WERI-Rb-1 (cell line): ENCODE data around the gene TP53TG5.
A peak's percentile ranks its signal among the peaks of the same experiment; 100 is the strongest.

ENCODE experiments used
- DNase-seq: peaks from one replicate; pipeline ENCODE4 v3.0.0-alpha.2; 2020
- H3K27ac ChIP-seq: fragments of 250-450 bp; sonication (Bioruptor Pico); 2 replicates; pipeline ENCODE4 v1.5.1; 2020; ENCODE audit warnings: mild to moderate bottlenecking, moderate library complexity
- H3K27me3 ChIP-seq: fragments of 250-450 bp; sonication (Bioruptor Pico); 2 replicates; pipeline ENCODE4 v1.5.1; 2021; ENCODE audit warnings: mild to moderate bottlenecking, low read depth, moderate library complexity; ENCODE audit not compliant: insufficient read depth, severe bottlenecking
- H3K36me3 ChIP-seq: fragments of 250-450 bp; sonication (Bioruptor Pico); 2 replicates; pipeline ENCODE4 v1.5.1; 2020; ENCODE audit warnings: mild to moderate bottlenecking, moderate library complexity
- H3K4me3 ChIP-seq: 2 replicates; pipeline ENCODE4 v1.5.1; 2011; ENCODE audit warnings: low read depth, mild to moderate bottlenecking, control low read depth, low read length
- H3K9me3 ChIP-seq: fragments of 250-450 bp; sonication (Bioruptor Pico); 2 replicates; pipeline ENCODE4 v1.5.1; 2021; ENCODE audit warnings: mild to moderate bottlenecking, moderate library complexity; ENCODE audit not compliant: severe bottlenecking
- TF ChIP-seq, protein P1 (sequence below): IDR thresholded peaks from 2 replicates; pipeline ENCODE4 v1.5.1; 2011; ENCODE audit warnings: low read depth, mild to moderate bottlenecking, control low read depth, inconsistent platforms, low read length

The TP53TG5 gene

DNA sequence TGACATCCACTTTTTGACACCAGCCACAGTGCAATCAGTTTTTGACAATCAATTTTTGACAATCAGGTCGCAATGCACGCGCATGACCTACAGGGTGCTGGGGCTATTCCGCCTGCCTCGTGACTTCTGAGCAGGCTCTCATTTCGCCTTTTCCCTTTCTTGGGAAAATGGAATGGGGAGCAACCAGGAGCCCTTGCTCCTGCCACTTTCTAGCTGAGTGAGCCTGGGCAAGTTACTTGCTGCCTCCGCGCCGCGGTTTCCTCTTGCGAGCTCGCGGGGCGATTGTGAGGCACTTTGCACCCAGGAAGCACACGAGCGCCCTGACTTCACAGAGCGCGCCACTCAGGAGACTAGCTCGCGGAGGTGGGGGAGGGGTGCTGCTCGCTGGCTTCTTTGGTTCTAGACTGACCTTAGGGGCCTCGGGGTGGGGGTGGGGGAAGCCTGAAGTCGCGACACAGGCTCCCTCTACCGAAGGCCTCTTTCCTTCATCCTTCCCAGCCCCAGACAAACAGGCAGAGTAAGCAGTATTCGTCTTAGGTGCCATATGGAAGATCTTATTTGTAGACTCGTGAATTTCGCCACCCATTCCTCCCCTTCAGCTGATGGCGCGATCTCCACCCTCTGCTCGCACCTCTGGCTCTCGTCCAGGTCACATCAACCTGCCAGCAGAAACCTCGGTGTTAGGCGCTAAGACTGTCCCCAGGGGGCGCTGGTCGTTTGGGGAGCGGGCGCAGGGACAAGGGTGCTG lies 4.6 kb downstream of the TP53TG5 start:
- no peak overlapping the region for H3K27ac ChIP-seq
- peak; percentile 89 for DNase-seq
- TF ChIP-seq, protein P1, sequence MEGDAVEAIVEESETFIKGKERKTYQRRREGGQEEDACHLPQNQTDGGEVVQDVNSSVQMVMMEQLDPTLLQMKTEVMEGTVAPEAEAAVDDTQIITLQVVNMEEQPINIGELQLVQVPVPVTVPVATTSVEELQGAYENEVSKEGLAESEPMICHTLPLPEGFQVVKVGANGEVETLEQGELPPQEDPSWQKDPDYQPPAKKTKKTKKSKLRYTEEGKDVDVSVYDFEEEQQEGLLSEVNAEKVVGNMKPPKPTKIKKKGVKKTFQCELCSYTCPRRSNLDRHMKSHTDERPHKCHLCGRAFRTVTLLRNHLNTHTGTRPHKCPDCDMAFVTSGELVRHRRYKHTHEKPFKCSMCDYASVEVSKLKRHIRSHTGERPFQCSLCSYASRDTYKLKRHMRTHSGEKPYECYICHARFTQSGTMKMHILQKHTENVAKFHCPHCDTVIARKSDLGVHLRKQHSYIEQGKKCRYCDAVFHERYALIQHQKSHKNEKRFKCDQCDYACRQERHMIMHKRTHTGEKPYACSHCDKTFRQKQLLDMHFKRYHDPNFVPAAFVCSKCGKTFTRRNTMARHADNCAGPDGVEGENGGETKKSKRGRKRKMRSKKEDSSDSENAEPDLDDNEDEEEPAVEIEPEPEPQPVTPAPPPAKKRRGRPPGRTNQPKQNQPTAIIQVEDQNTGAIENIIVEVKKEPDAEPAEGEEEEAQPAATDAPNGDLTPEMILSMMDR = peak; percentile 90

DNA sequence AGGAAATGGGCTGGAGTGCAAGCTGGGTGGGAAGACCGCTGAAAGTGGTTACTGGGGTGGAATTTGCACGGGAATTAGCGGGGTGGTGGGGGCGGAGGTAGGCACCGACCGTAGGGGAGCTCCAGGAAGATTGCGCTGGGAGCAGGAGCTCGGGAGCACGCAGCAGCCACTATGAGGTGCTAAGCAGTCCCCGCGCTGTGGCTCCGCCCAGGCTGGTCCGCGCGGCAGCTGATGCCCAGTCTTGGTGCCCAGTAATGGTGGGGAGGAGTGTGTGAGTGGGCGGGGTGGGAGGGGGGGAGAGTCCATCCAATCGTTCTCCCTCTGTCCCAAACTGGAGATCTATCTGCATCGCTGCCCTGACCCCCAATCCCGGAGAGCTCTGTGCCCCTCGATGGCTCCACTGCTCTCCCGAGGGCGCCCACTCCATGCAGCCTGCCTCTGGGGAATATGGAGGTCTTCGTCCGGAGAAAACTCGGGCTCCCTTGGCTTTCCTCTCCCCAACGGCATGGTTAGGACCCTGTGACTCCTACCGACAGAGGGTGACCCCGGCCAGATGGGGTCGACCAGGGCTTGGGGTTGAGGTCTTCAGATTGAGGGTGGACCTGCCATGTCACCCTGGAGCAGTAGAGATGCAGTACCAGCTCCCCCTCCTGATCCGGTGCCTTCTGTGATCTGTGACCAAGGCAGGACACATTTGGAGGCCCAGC lies 5.3 kb downstream of the TP53TG5 start:
- TF ChIP-seq, protein P1 = no peak
- Histone ChIP-seq H3K36me3 (peaks cover 17% of the 10 kb centered on the region), H3K27me3 (no peaks in the 10 kb centered on the region), H3K4me3 (no peak overlapping the region), H3K9me3 (no peaks in the 10 kb centered on the region), H3K27ac (no peak overlapping the region)
- DNase-seq = no peak

More for the DNA sequence above, 4.6 kb downstream of the TP53TG5 start:
- H3K4me3 ChIP-seq = no peak overlapping the region
- peaks cover 12% of the 10 kb centered on the region for H3K36me3 ChIP-seq
- no peaks in the 10 kb centered on the region for H3K27me3 ChIP-seq
- H3K9me3 ChIP-seq = no peaks in the 10 kb centered on the region

DNA sequence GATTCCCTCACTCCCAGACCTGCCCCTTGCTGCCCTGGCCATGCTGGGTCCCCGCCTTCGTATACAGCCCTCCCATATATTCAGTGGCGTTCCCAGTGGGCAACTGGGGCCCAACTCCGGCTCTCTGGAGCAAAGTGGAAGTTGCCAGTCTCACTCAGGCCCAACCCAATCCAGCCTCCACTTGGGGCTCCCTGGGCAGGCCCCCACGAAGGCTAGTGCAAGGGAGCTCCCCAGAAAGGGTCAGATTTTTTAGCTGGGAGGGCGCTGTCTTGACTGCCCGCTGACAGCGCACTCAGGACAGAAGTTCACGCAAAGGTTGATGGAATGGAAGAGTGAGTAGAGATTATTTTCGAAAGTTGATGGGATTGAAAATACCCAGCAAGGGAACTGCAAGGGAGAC lies 5.9 kb downstream of the TP53TG5 start:
- Histone ChIP-seq H3K9me3 (no peaks in the 10 kb centered on the region), H3K27me3 (no peaks in the 10 kb centered on the region), H3K36me3 (peaks cover 23% of the 10 kb centered on the region), H3K4me3 (no peak overlapping the region), H3K27ac (no peak overlapping the region)
- DNase-seq = no peak
- TF ChIP-seq, protein P1 = no peak

DNA sequence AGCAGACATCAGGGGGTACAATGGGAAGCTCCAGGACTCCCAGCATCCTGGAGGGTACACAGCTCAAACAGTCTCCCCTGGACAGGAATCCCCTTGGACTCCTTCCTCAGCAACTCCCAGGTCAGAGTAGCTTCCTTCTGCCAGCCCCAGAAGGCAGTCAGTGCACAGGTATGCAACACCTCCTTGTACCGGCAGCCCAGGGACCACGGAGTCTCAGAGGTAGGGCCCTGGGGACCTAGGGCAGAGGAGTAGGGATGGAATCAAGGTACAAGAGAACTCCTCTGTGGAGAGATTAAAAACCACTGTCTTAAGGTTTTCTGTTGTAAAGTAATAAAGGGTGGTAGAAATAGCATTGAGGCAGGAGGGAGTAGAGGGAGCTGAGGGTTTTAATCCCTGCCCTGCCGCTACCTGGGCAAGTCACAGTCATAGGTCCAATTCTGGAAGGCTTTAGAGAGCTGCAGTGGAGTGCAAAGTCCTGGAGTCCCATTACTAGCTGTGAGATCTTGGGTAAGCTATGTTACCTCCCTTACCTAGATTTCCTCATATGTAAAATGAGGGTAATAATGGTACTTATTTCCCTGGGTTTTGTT lies 7.5 kb downstream of the TP53TG5 start:
- H3K27ac ChIP-seq = no peak overlapping the region
- no peaks in the 10 kb centered on the region for H3K9me3 ChIP-seq
- TF ChIP-seq, protein P1 = no peak
- no peak for DNase-seq
- no peak overlapping the region for H3K4me3 ChIP-seq
- peaks cover 37% of the 10 kb centered on the region for H3K36me3 ChIP-seq
- no peaks in the 10 kb centered on the region for H3K27me3 ChIP-seq

DNA sequence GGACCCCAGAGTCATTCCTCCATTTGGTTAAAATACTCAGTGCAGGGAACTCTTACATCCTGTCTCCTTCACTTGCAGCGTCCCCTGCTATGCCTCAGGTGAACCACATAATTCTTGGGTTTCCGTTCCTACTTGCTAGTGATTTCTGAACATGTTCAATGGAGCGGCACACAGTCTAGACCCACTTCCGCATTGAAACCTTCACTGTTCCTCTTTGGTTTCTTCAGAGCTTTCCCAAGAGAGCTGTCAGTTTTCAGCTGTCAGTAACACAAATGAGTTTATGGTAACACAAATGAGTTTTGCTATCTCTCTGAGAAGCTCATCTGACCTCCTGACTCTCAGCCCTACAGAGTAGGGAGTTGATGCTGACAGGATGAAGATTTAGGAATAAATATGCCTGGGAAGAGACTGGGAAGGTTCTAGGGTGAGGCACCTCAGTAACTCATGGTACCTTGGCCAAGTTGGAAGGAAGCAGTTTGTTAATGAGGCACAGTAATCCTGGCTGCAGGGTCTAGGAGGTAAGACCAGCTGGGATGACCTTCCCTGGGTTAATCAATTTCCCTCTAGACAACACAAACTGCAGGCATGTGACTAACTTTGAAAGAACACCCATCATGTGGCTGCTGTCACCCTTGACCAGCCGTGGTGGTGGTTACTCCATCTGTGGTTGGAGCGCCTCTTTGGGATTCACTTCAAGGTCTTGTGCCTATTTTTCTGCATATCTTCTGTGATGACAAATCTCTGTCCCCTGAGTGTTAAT lies 9.7 kb downstream of the TP53TG5 start:
- H3K4me3 ChIP-seq = no peak overlapping the region
- no peak for DNase-seq

More for the DNA sequence above, 9.7 kb downstream of the TP53TG5 start:
- Histone ChIP-seq H3K27ac (no peak overlapping the region), H3K9me3 (no peaks in the 10 kb centered on the region), H3K36me3 (peaks cover 33% of the 10 kb centered on the region), H3K27me3 (no peaks in the 10 kb centered on the region)
- TF ChIP-seq, protein P1 = no peak
